ENCODE data around the gene LCP2.

LCP2 gene

DNA sequence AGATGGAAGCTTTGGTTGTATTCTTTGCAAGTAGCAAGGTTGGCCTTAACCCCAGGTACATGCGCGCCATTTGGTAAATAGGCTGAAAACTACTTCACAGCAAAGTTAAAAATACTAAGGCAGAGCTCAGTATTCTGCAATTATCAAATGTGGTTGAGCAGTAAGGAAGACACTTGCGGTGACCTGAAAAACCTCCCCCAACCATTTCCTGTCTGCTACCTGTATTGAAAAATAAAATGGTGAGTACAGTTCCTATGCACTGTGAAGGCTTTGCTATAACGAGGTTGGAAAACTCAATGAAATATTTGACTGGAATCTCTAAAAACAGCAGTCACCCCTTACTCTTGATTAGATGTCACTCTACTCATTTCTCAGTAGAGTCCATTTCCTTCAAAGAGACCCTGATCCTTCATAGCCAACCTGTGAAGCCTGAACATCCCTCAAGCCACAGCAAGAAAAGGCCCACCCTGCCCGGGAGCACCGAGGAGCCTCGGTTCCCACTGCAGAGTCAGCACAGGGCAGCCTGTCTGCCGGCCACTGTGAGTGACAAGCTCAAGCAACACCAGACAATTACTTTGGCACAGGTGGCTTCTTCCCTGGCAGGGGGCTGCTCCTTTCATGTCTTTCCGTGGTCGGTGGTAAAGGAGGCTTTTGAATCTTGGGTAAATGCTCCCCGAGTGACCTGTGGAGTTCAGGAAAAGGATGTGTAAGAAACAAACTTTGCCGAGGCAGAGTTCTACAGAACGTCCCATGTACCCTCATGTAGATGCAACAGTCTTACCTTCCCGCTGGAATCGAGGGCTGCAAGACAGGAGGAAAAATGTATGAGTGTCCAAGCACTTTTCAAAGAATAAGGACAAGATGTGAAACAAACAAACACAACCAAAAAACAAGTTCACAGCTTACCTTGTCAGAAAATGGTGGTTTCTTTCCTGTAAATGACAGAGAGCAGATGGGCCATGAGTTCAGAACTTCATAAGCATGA lies 35.2 kb downstream of the LCP2 start:
- no peak for TF ChIP-seq CTCF (conservative IDR thresholded peaks at IDR 0.05; ENCODE audit: low read depth, low read length)

DNA sequence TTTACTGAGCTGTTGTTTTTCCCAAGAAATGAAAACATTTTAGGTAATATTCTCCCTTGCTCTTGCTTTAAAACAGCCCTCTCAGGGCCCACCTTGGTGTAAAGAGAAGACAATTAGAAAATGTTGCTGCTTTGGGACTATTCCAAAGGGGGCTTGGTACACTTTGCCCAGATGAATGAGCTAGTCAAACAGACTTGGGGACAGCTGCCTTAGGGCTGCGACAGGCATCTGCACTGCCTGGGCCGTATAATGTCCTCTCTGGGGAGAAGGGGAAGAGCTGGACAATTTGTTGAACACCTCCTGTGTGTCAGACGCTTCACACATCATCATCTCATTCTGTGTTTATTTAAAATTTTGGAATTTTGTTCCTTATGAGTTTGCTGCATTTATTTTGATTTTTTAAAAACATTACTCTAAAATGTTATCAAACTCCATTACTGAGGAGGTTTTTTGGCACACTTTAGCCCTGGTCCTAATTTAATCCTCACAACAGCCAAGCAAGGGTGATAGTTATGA lies 36.0 kb downstream of the LCP2 start:
- TF ChIP-seq CTCF (conservative IDR thresholded peaks at IDR 0.05; ENCODE audit: low read depth, low read length), result no peak
- no peak for DNase-seq (ENCODE audit: low read depth)
- H3K4me3 ChIP-seq (ENCODE audit: low read length), result no peak overlapping the region

More for the DNA sequence above, 35.2 kb downstream of the LCP2 start:
- no peak for DNase-seq (ENCODE audit: low read depth)
- no peak overlapping the region for H3K4me3 ChIP-seq (ENCODE audit: low read length)

- H3K4me3 ChIP-seq (ENCODE audit: low read length), result no peak overlapping the region
- no peak for TF ChIP-seq CTCF (conservative IDR thresholded peaks at IDR 0.05; ENCODE audit: low read depth, low read length)
- DNase-seq (ENCODE audit: low read depth), result no peak
Measured at GRCh38 chr5:170257370-170257769, 40.2 kb downstream of the LCP2 start.

GRCh38 chr5:170256571-170256970 lies 41.0 kb downstream of the LCP2 start:
- DNase-seq (ENCODE audit: low read depth), result no peak
- TF ChIP-seq CTCF (conservative IDR thresholded peaks at IDR 0.05; ENCODE audit: low read depth, low read length), result no peak
- no peak overlapping the region for H3K4me3 ChIP-seq (ENCODE audit: low read length)

DNA sequence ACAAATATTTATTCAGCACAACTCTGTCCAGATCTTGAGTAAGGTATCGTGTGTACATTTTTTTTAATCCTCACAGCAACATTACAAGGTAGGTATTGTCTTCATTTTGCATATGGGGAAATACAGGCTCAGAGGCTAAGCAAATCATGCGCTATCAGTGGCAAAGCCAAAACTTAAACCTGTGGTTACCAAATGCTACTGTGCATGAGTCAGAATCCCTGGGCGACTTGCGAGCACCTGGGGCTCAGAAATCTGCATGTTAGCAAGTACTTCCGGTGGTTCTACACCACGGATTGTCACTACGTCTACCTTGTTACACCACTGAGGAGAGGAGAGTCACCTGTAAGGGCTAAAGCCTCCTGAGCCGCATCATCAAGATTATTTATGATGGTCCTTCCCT lies 43.5 kb downstream of the LCP2 start:
- no peak overlapping the region for H3K4me3 ChIP-seq (ENCODE audit: low read length)
- no peak for TF ChIP-seq CTCF (conservative IDR thresholded peaks at IDR 0.05; ENCODE audit: low read depth, low read length)
- DNase-seq (ENCODE audit: low read depth), result no peak

GRCh38 chr5:170252720-170253350 lies 44.7 kb downstream of the LCP2 start:
- H3K4me3 ChIP-seq (ENCODE audit: low read length), result no peak overlapping the region
- DNase-seq (ENCODE audit: low read depth), result no peak
- TF ChIP-seq CTCF (conservative IDR thresholded peaks at IDR 0.05; ENCODE audit: low read depth, low read length), result no peak

All from retinal pigment epithelial cell (primary cell).